NCI-H187 (cell line): ENCODE measurements around the gene RPS5.
"Not testable (repeated sequence)": the region's sequence is repeated elsewhere in the genome, so short reads cannot be mapped to it uniquely, and the experiment has no call there.

Source experiments
- DNase-seq, 2 experiments: peaks; one replicate each; lab custom pipeline; 2025; lab: John Stamatoyannopoulos, UW

RPS5 gene

GRCh38 chr19:58356766-58357480 is 30.1 kb upstream of the RPS5 start:
- no peak for DNase-seq

GRCh38 chr19:58357481-58358145 is 29.5 kb upstream of the RPS5 start:
- no peak for DNase-seq

GRCh38 chr19:58361900-58362271 is 25.2 kb upstream of the RPS5 start:
- DNase-seq = peak in 1 of 2 experiments; percentile 33

- peak; percentile 94 to 97 for DNase-seq
Measured at GRCh38 chr19:58362272-58362994, 24.6 kb upstream of the RPS5 start, which contains the start of gene ZNF497. Gene ZNF497, minus strand, starts transcription at chr19:58362751. Its CDS starts 5,116 bp downstream, at chr19:58357635.

- no peak for DNase-seq
Measured at GRCh38 chr19:58364146-58364545, 22.9 kb upstream of the RPS5 start.

- no peak for DNase-seq
Measured at GRCh38 chr19:58366585-58367430, 20.3 kb upstream of the RPS5 start.

GRCh38 chr19:58367698-58368454 is 19.2 kb upstream of the RPS5 start:
- DNase-seq = no peak

GRCh38 chr19:58368561-58369360 is 18.3 kb upstream of the RPS5 start:
- DNase-seq = no peak

GRCh38 chr19:58372311-58373133 is 14.5 kb upstream of the RPS5 start:
- DNase-seq = no peak

- DNase-seq = no peak
Measured at GRCh38 chr19:58374200-58374599, 12.9 kb upstream of the RPS5 start.

- not testable (repeated sequence) for DNase-seq
Measured at GRCh38 chr19:58376724-58377123, 10.3 kb upstream of the RPS5 start.

GRCh38 chr19:58379246-58379645 is 7.8 kb upstream of the RPS5 start:
- no peak for DNase-seq

- no peak for DNase-seq
Measured at GRCh38 chr19:58380037-58380661, 6.9 kb upstream of the RPS5 start.

- peak; percentile 97 to 100 for DNase-seq
Measured at GRCh38 chr19:58380662-58381459, 6.2 kb upstream of the RPS5 start, which contains the start of gene ZNF837. Gene ZNF837, minus strand, starts transcription at chr19:58381030. Its CDS starts 11,698 bp downstream, at chr19:58369332.

- no peak for DNase-seq
Measured at GRCh38 chr19:58381460-58382212, 5.4 kb upstream of the RPS5 start.

GRCh38 chr19:58382997-58383603 is 4.0 kb upstream of the RPS5 start:
- no peak for DNase-seq
